Endometrial microvascular endothelial cells (primary cell): ENCODE data around the gene PALD1. TPM values are rescaled to one million over a fixed set of nuclear protein-coding genes. Genes with fewer than 3 reads are reported as not detected.

Source experiments
- in situ Hi-C: cut with HindIII; loops from 2 replicates; pipeline ENCODE4 v1.10.0; 2017; ENCODE audit warnings: low sequenced_read_pairs, low pct_unique_long_range_greater_than_20kb; ENCODE audit errors: inconsistent ontology term
- total RNA-seq: library from RNA; depleted of rRNA; stranded (reverse); fragments of >200 nt; gene quantifications from one replicate; pipeline ENCODE4 v1.2.3, GENCODE V29; 2015; ENCODE audit errors: inconsistent ontology term

The PALD1 gene
- total RNA-seq, 1 donor from 2014 or later: 5.3 TPM

- in situ Hi-C loops: no loop called here
Measured at GRCh38 chr10:70592186-70592735, 113.7 kb downstream of the PALD1 start.

- in situ Hi-C loops: no loop called here
Measured at GRCh38 chr10:70592746-70593512, 114.4 kb downstream of the PALD1 start.

- in situ Hi-C loops: no loop called here
Measured at GRCh38 chr10:70593513-70593890, 114.9 kb downstream of the PALD1 start.

- in situ Hi-C loops: no loop called here
Measured at GRCh38 chr10:70594161-70594560, 115.6 kb downstream of the PALD1 start.

GRCh38 chr10:70595566-70596016 lies 117.0 kb downstream of the PALD1 start:
- in situ Hi-C loops: no loop called here

GRCh38 chr10:70596110-70596798 lies 117.7 kb downstream of the PALD1 start:
- in situ Hi-C loops: no loop called here

- in situ Hi-C loops: no loop called here
Measured at GRCh38 chr10:70596860-70597809, 118.6 kb downstream of the PALD1 start.

- in situ Hi-C loops: no loop called here
Measured at GRCh38 chr10:70597856-70598815, 119.6 kb downstream of the PALD1 start.

- in situ Hi-C loops: no loop called here
Measured at GRCh38 chr10:70598857-70599295, 120.3 kb downstream of the PALD1 start.

GRCh38 chr10:70599319-70599718 lies 120.8 kb downstream of the PALD1 start:
- in situ Hi-C loops: no loop called here

GRCh38 chr10:70599791-70600190 lies 121.2 kb downstream of the PALD1 start:
- in situ Hi-C loops: no loop called here

- in situ Hi-C loops: no loop called here
Measured at GRCh38 chr10:70600512-70601395, 122.2 kb downstream of the PALD1 start.

GRCh38 chr10:70601746-70602145 lies 123.2 kb downstream of the PALD1 start:
- in situ Hi-C loops: no loop called here

GRCh38 chr10:70602665-70603448 lies 124.3 kb downstream of the PALD1 start, which contains the start of gene PRF1:
Gene PRF1 (minus strand): TSS chr10:70602741. CDS start chr10:70600902, 1,839 bp downstream.
- in situ Hi-C loops: no loop called here

- in situ Hi-C loops: no loop called here
Measured at GRCh38 chr10:70603449-70603801, 124.9 kb downstream of the PALD1 start.

- in situ Hi-C loops: no loop called here
Measured at GRCh38 chr10:70604106-70604505, 125.5 kb downstream of the PALD1 start.
